ENCODE measurements around the gene ADCY7.
"Not testable (repeated sequence)": the region's sequence is repeated elsewhere in the genome, so short reads cannot be mapped to it uniquely, and the experiment has no call there.

DNA sequence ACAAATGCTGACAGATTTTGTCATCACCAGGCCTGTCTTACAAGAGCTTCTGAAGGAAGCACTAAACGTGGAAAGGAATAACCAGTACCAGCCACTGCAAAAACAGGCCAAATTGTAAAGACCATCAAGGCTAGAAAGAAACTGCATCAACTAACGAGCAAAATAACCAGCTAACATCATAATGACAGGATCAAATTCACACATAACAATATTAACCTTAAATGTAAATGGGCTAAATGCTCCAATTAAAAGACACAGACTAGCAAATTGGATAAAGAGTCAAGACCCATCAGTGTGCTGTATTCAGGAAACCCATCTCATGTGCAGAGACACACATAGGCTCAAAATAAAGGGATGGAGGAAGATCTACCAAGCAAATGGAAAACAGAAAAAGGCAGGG lies 78.9 kb downstream of the ADCY7 start:
- not testable (repeated sequence) for TF ChIP-seq EZH2 (IDR thresholded peaks at IDR 0.05; ENCODE audit: insufficient read depth, low read length)
- TF ChIP-seq, protein P1, sequence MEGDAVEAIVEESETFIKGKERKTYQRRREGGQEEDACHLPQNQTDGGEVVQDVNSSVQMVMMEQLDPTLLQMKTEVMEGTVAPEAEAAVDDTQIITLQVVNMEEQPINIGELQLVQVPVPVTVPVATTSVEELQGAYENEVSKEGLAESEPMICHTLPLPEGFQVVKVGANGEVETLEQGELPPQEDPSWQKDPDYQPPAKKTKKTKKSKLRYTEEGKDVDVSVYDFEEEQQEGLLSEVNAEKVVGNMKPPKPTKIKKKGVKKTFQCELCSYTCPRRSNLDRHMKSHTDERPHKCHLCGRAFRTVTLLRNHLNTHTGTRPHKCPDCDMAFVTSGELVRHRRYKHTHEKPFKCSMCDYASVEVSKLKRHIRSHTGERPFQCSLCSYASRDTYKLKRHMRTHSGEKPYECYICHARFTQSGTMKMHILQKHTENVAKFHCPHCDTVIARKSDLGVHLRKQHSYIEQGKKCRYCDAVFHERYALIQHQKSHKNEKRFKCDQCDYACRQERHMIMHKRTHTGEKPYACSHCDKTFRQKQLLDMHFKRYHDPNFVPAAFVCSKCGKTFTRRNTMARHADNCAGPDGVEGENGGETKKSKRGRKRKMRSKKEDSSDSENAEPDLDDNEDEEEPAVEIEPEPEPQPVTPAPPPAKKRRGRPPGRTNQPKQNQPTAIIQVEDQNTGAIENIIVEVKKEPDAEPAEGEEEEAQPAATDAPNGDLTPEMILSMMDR (IDR thresholded peaks at IDR 0.05; ENCODE audit: insufficient read depth, low read depth, low read length): not testable (repeated sequence)
